Cerebellar cortex (tissue), 1 donor: ENCODE results near the gene SMYD1.

Experiments used
- DNase-seq: peaks from one replicate; pipeline ENCODE4 v3.0.0-alpha.2; 2015; ENCODE audit warnings: low spot score

Gene SMYD1

DNA sequence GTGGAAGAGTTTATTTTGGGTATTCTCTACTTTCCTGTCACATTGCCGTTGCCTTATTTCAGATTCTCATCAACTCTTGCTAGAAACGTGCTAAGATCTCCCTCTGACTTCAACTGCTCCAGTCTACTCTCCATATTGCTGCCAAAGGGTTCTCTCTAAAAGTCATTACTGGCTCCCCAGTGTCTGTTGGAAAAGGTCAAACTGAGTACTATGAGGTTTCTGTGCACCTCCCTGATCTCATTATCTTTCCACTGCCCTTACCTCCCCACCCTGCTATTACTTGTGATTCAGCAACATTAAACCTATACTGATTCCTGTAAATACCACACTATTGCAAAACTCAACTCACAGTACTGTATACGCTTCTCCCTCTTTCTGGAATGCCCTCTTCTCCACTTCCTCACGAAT, 10.2 kb upstream of the SMYD1 start:
- no peak for DNase-seq

GRCh38 chr2:88058191-88058590, 9.4 kb upstream of the SMYD1 start:
- no peak for DNase-seq

DNA sequence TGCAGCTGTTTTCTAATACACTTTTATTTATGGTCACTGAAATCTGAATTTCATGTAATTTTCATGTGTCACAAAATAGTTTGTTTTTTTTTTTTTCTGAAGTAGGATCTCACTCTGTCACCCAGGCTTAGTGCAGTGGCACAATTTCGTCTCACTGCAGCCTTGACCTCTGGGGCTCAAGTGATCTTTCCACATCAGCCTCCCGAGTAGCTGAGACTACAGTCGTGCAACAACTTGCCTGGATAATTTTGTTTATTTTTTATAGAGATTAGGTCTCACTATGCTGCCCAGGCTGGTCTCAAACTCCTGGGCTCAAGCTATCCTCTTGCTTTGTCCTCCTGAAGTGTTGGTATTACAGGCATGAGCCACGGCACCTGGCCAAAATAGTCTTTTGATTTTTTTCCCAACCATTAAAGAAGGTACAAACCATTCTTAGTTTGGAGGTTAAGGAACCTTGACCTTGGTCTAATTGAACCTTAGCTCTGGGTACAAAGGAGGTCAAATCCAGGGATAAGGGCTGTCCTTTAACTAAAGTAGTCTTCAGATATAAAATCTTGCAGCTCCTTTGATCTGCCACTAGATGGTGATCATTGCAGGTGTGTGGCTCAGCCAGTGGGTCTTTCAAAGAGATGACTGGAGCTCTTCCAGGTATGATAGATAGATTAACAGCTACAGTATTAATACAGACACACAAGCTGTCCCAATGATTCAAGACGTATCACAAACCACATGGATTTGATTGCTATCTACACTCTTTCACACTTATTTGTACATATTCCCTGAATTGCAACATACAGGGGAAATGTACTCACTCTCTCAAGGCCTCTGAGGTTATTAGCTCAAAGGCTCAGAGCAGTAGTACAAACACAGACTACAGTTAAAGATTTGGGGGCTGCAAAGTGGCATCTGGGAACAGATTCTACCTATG, 7.4 kb upstream of the SMYD1 start:
- DNase-seq, result peak; percentile 41

DNA sequence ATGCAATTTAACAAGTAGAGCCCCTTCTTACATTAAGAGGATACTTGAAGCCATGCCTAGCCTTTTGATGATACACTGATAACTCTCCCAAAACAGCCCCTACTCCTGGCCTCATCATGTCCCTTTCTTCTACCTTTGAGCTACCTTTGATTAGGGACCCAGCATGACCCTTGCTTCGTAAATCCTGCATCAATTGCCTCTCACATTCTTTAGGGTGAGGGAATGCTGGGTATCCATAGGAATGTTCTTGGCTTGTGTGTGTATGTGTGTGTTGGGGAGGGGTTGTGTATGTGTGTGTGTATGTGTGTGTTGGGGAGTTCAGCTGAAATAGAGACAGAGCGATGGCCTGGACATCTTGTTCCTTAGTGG, 6.7 kb upstream of the SMYD1 start:
- no peak for DNase-seq

DNA sequence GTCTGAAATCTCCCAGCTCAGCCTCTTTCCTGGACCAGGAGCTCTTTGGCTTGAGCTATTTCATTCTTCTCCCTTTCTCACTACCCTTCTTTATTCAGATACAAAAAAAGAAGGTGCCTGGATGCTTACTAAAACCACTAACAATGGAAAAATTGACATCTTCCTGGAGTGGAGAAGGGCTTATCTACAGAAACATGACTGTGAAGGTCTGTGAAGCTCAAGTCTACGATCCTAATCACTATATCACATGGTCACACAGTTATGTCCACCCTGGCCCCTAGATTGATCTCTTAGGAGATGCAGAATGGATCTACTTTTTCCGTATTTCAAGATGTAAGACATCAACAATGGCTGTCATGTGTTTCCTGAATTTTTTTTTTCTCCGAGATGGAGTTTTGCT, 6.3 kb upstream of the SMYD1 start:
- DNase-seq, result no peak

GRCh38 chr2:88066543-88066942, 1.1 kb upstream of the SMYD1 start:
- DNase-seq, result no peak

GRCh38 chr2:88067189-88067588, 436 bp upstream of the SMYD1 start:
- DNase-seq, result no peak

DNA sequence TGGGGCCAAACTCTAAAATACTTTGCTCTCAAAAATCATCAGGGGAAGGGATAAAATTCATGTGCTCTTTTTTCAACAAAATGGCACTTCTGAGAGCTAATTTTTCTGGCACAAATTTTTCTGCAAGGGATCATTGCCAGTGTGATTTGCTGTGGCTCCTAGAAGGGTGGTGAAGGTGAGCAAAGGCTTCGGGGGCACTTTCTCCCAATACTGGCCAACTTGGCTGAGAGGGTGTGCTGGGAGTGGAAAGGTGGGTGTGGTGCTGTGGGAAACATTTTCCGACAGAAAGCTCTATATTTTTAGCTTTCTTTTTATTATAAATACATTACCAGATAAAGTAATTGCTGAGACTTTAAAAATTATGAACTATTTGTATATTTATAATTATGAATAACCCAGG, 419 bp downstream of the SMYD1 start:
- DNase-seq, result no peak

DNA sequence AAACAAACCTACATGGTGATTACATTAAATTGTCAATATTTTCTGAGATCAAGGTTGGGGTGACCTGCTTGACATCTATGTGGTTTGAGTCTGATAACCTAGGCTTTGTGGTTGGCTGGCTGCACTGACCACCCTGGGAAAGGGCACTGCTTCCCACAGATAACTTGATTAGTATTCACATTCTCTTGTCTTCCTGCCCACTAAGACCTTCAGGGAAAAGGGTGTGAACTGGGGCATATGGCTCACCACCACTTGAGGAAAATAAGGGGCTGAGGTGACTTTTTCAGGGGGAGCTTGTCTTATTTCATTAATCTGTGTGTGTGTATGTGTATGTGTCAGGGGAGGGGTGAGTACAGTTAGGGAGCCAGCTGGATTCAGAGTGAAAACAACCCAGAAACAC, 1.5 kb downstream of the SMYD1 start:
- no peak for DNase-seq

- no peak for DNase-seq
Observed at GRCh38 chr2:88070055-88070454, 2.4 kb downstream of the SMYD1 start.

DNA sequence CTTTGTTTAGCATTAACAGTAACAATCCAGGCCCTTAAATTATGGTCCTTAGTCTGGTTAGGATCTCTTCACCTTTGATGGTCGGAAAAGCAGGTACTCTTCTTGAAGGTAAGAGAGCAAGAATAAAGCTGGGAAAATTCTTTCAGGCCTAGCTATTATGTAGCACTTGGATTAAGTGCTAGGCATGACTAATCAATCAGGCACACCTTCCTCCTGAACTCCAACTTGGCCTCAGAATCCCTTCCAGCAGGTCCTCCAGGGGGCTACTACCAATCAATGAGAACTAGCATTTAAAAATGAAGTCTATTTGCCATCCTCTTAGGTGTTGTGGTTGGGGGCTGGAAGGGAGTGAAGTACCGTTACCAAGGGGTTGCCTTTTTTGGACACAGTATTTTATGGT, 3.7 kb downstream of the SMYD1 start:
- no peak for DNase-seq

DNA sequence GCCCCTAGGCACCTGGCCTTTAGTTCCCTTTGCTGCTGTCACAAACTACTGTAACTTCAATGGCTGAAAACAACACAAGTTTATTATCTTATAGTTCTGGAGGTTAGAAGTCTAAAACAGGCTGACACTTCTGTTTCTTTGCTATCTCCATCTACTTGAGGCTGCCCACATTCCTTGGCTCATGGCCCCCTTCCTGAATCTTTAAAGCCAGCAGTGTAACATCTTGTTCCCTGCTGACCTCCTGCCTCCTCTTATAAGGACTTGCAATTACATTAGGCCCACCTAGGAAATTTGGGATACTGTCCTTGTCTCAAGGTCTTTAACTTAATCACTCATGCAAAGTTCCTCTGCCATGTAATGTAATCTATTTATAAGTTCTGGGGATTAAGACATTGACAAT, 6.5 kb downstream of the SMYD1 start:
- DNase-seq, result no peak

DNA sequence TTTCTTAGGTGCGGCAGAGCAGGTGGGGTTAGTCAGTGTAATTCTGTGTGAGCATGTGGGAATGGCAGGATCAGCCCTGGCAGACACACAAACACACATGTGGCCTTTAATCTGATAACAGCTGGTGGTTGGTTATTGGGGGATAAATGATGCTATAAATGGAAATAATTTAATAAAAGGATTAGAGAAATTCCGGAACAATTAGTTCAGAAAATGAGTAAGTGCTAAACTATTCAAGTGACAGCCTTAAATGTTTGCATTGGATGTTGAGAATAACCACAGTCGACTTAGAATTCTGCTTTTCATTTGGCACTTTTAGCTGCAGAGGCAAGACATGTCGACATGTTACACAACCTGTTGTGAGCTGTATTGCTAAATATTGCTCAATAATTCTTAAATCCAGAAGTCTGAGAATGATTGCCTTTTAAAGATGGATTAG, 7.2 kb downstream of the SMYD1 start:
- DNase-seq, result no peak

DNA sequence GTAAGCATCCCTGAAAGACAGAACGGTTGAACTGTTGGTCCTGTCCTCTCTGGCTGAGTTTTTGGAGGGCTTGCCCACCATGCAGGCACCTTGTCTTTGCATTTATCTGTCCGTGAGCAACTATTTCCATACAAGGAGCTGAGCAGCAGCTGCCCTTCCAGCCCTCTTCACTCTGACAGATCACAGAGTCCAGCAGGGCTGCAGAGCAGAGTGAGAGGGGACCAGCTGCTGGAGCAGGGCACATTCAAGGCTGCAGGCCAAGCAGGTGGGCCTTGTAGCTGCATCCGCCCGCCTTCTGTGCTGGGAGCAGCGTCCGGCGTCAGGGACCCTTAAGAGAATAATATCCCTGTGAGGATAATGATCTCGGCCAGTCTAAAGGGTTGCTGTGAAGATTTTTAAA, 9.5 kb downstream of the SMYD1 start:
- DNase-seq, result no peak

- DNase-seq, result no peak
Observed at GRCh38 chr2:88078643-88079172, 11.1 kb downstream of the SMYD1 start.

- no peak for DNase-seq
Observed at GRCh38 chr2:88080545-88080944, 12.9 kb downstream of the SMYD1 start.

GRCh38 chr2:88081924-88082608, 14.4 kb downstream of the SMYD1 start:
- no peak for DNase-seq

DNA sequence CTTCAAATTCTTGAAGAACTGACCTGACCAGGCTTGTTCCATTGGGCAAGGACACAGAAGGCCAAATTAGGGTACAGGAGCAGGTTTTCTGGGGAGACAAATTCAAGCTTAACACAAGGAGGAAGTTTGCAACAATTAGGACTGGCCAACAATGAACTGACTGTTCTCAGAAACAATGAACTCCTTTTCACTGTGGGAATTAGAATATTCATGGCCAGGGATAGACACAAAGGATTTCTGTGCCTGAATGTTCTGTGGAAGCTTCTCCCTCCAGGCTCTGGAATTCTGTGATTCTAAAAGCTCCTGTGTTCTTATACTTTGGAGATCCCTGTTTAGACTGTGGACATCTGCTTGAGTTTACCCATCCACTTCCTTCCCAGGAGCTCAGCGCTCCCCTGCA, 15.2 kb downstream of the SMYD1 start:
- DNase-seq, result no peak

DNA sequence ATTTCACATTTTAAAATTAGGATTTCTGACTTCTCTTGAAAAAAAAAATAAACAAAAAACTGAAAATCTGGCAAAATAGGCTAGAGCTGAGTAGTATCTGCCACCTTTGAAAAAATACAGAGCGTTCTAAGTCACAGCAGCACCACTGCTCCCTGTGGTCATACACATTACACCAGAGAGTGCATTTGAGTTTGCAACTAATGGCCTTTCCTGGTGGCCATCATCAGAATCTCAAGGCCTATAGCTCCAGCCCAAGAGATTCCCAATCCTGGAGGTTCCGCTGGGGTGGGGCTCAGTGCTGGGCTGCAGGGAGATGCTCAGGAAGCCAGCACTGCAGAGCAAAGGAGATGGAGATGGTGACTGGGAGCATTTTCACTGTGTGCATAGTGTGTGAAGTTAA, 17.5 kb downstream of the SMYD1 start:
- no peak for DNase-seq

GRCh38 chr2:88085602-88086001, 18.0 kb downstream of the SMYD1 start:
- DNase-seq, result no peak

GRCh38 chr2:88086401-88086800, 18.8 kb downstream of the SMYD1 start:
- DNase-seq, result no peak

GRCh38 chr2:88087073-88087472, 19.4 kb downstream of the SMYD1 start:
- DNase-seq, result no peak

DNA sequence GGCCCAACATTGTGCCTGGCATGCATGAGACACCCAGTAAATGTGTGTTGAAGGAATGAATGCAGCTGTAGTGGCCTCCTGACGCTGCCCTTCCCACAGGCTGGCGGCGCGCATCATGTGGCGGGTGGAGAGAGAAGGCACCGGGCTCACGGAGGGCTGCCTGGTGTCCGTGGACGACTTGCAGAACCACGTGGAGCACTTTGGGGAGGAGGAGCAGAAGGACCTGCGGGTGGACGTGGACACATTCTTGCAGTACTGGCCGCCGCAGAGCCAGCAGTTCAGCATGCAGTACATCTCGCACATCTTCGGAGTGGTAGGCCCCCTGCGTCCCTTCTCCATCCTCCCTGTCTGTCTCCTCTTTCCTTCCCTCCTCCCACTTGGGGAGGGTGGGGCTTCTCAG, 20.1 kb downstream of the SMYD1 start:
- no peak for DNase-seq
